Bone marrow (tissue), 2 donors: Measurements from ENCODE around the gene BMPER.

ENCODE experiments used
- DNase-seq, 2 donors: peaks; one replicate each; lab custom pipeline; 2025; lab: John Stamatoyannopoulos, UW

BMPER gene

GRCh38 chr7:33970536-33970935 is 65.2 kb downstream of the BMPER start:
- DNase-seq, result no peak

DNA sequence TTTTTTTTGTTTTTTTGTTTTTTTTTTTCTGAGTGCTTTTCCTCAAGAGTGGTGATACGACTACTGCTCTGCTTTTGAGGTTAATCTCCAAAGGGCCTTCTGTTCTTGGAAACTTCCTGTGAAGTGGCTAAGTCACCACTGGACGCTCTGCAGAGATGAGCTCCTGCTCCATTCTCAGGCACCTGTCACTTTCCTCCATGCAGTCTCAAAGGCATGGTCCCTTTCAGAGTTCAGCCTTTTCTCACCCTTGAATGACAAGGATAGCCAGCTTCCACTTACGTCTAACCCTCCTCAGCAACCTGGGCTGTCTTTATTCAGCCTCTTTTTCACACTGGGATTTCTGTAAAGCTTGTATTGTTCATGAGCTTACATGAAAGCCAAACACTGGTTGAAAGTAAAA is 65.8 kb downstream of the BMPER start:
- DNase-seq, result no peak

DNA sequence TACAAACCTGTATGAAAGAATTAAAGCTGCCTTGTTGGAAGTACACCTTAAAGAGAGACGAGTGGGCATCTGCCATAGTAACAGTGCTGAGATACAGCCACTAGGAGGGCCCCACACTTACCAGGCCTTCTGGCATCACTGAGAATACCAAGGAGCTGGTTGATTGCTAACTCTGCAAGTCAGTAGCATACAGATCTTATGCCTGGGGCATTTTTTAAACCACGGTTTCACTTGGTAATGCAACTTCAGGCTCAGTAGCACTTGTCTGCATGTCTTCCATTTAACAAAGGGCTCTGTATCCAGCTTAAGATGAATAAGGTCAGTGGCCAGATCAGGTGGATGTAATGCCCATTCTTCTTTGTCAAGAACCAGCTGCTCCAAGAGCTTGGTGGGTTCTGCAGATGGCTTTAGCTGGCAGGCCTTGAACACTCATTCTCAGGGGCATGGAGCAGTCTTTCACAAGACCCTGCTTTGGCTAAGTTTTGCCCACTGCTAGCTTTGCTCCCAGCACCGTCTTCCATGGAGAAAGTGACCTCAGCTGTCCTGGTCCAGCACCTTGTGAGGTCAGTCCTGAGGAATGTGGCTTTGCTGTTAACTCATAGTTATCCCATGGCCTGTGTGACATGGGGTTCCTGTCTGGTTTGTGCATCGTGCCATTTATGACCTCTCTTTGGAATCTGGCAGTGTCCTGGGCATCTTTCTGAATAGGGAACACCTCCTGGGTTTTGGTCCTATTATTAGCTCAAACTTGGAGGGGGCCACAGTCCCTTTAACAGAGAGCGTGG is 68.1 kb downstream of the BMPER start:
- no peak for DNase-seq

DNA sequence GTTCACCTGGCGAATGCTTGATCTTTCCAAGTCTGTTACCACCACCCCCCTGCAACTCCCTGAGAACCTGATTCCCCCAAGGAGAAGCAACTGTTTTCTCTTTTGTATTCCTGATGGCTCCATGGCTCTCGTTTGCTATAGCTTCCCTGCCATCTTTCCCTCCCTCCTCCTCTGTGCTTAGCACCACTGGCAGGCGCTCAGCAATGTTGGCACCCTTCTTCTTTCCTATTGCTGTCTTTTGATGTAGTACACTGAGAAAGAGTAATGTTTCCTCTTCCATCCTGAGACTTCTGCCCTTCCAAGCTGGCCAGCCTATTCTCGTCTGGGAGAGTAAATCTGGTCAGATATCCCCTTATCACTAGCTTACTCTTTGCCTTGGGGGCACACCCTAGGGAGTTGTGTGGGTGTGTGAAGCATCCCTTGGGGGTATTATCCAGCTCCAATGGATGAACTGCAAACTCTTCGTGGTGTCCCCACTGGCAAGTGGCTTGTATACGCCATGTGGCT is 74.0 kb downstream of the BMPER start:
- DNase-seq, result no peak

- no peak for DNase-seq
These were observed 74.5 kb downstream of the BMPER start for GRCh38 chr7:33979807-33980355.

DNA sequence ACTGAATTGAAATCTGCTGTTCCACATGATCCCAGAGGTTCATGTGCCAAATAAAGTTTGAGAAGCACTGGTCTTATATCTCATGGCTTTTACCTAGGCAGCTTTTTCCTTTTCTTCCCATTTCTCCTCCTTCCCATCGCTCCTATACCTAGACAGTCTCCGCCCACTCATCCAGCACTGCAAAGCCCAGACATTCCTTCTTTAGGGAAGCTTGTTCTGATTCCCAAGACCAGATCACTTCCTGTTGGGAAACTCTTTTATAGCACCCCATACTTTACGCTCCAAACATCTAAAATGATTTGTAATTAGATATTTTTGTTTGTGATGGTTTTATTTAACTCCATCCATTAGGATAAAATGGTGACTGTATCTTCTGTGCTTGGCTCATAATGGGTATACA is 75.9 kb downstream of the BMPER start:
- DNase-seq, result no peak

DNA sequence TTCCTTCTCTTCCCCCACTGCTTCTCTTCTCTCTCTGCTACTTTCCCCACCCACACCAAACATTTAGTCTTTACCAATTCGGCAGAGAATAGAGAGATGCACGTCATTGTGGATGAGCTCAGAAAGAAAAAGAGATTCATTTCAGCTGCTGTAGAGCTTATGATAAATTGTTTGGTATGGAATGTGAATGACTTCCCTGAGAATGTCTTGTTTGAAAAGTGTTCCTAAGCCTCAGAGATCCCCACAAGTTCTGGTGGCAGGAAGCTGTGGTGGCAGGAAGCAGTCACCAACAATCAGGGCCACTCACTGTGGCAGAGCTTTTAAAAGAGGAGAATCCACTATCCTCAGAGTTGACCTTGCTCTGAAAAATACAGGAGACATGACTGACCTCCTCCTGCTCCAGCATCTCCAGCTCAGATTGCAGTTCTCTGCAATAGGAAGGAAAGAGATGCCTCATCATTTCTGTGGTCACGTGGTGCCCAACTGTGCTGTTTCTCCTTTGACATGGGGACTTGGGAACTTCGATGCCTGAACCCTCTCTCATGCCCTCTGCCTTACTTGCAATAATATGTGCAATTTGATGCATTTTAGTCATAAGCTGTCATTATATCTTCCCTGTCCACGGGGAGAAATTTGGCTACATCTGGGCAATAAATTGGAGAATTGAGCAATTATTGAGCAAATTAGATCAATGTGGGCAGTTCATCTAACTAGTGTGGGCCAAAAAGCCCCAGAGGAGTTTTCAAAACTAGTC is 76.5 kb downstream of the BMPER start:
- no peak for DNase-seq

DNA sequence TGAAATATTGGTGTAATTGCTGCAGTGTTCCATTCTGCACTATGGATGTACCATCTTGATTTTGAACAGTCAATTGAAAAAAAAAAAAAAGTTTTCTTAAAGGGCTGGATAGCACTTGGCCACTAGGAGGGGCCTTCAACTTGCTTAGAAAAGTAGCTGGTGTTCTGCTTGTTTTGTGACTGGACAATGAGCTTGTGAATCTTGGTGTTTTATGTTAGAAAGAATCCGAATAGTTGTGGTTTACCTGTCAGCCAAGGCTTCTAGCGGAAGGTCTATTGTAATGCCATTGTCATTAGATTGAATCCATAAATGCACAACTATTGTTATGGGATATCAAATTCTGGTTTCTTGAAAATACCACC is 77.1 kb downstream of the BMPER start:
- DNase-seq, result no peak

DNA sequence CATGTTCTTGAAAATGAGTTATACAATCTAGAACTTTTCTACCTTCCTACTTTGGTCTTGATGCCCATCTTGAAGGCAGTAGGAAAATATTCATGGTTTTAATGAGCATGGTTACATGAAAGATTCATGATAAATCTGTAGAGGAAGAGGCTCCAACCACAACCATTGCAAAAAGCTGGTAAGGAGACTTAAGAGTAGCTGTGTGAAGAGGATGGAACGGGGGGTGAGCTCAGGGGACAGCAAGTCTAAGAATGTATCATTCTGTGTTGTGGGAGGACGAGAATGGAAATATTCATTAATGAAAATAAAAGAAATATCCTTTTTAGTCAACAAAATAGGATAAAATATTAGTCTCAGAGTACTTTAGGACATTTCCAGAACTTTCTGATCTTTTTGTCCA is 81.1 kb downstream of the BMPER start:
- no peak for DNase-seq

GRCh38 chr7:33986951-33987947 is 81.9 kb downstream of the BMPER start:
- no peak for DNase-seq

DNA sequence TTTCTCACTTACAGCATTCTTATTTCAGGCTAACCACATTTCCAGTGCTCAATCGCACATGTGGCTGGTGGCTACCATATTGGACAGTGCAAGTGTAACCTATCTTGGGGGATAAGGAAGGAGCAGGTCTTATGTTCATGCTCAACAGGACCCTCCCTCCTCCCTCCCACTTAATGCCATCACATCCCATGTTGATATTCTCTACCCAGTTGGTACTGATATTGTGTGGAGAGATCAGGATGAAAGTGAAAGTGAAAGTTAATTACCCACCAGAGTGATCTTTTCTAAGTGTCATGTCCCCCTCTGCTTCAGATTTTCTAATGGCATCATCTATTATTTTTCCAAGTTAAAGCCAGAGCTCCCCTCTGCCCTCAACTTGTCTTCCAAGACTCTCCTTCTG is 91.6 kb downstream of the BMPER start:
- no peak for DNase-seq

GRCh38 chr7:33998476-33998875 is 93.1 kb downstream of the BMPER start:
- DNase-seq, result no peak

DNA sequence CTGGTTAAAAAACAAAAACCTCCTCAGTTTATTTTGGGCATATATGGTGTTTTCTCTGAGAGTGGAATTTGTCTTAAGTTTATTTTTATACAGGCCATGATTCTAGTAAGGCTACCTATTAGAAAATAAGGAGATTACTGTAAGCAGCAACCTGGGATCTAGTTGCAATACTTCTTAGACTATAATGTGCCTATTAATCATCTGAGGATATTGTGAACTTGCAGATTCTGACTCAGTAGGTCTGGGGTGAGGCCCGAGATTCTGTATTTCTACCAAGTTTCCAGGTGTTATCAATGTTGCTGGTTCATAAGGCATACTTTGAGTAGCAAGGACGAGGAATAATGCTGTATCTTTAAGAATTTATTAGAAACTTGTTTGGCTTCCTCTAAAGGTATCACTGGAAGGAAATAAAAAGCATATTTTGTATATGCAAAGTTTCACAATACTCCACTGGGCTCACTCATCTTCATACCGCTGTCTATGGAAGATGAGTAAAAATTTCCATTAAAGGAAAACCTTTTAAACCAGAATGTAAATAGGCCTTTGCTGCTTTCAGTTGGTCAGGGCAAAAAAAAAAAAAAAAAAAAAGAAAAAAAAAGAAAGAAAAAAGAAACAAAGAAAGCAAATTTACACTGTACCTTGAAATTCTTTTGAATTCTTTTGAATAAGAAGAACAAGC is 105.8 kb downstream of the BMPER start:
- no peak for DNase-seq

- no peak for DNase-seq
These were observed 106.4 kb downstream of the BMPER start for GRCh38 chr7:34011696-34012095.

DNA sequence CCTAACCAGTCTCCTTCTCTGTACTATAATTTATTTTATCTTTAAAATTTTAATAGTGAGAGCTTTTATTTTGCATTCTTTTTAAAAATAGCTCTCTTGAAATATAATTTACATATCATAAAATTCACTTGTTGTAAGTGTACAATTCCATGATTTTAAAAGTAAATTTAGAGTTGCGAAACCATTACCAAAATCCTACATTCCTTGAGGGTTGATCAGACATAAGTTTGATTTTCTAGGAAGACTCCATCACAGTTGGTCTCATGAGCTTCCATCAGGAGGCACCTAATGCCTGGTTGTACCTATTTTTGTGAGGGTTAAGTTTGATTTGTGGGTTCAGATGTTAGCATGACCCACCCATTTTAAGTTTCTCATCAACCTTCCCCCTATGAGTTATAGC is 108.1 kb downstream of the BMPER start:
- no peak for DNase-seq

DNA sequence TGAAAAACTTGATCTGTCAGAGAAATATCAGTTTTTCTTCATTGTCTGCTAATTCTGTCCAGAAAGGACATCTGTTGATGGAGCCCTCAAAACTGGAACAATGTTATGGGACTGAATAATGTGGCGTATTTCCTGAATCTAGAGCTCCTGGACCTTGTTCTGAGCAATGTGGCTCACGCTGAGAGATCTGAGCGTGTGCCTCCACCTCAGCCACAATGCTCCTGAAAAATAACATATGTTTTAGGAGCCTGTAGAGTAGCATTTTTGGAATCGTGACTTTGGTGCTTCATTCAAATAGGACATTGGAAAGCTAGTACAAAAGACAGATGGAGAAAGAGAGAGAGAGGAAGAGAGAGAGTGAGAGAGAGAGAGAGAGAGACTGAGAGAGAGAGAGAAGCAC is 110.3 kb downstream of the BMPER start:
- no peak for DNase-seq

DNA sequence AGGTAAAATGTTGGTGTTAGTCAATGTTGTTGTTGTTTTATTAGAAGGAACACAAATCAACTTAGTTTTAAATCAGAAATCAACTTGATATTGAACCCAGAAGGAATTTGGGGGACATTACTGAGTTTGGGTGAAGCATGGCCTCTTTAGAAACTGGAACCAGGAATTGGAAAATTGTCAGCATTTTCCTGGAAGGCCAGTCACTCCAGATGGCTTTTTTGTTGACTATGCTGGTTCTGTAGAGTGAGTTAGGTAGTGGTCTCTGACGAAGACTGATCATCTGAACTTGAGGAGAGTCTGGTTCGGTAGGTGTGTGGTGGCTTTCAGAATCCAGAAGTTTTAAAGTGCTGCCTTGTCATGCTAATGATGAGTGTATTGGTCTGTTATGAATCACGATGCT is 111.5 kb downstream of the BMPER start:
- DNase-seq, result no peak

DNA sequence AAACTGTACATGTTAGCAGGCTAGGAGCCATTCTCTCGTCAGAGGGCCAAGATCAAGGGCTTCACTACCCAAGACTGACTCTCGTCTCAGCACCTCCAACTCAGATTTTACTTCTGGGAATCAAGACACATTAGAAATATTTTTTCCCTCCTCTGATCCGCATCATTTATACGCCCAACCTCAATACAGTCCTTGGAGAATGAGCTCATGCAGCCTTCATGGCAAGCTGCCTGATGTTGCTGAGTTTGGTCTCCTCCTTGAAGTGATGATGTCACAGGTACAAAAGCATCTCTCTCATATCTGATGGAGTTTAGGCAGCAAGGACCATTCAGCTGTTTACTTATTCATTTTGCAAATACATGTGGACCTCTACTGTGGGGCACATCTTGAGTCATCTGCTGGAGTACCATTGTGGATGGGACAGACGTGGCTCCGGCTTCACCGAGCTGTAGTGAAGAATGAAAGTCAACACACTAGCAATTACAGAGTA is 114.0 kb downstream of the BMPER start:
- DNase-seq, result no peak

DNA sequence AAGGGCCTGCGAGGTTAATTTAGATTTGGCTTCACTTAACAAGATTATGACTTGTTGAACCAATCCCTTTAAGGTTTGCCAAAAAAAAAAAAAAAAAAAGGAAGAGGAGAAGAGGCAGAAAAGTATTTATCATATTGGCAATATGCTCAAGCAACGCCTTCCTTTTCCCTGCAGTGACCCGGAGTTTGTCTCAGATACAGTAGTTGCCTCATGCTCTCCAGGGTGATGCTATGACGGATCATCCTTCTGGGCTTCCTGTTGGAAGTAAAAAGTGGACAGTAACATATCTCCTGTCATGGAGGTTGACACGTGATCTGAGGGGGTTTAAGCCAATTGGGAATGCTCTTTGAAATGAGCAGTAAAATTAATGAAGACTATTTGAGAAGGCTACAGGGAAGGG is 117.3 kb downstream of the BMPER start:
- DNase-seq, result no peak

GRCh38 chr7:34025600-34025999 is 120.3 kb downstream of the BMPER start:
- no peak for DNase-seq

GRCh38 chr7:34026481-34027190 is 121.3 kb downstream of the BMPER start:
- DNase-seq, result no peak
